ENCODE data around the gene PCDHB10. TPM values are rescaled to one million over a fixed set of nuclear protein-coding genes. Genes with fewer than 3 reads are reported as not detected.
"Not testable (repeated sequence)": the region's sequence is repeated elsewhere in the genome, so short reads cannot be mapped to it uniquely, and the experiment has no call there.

Gene PCDHB10
- total RNA-seq, 2 experiments from 2014 or later = not detected

DNA sequence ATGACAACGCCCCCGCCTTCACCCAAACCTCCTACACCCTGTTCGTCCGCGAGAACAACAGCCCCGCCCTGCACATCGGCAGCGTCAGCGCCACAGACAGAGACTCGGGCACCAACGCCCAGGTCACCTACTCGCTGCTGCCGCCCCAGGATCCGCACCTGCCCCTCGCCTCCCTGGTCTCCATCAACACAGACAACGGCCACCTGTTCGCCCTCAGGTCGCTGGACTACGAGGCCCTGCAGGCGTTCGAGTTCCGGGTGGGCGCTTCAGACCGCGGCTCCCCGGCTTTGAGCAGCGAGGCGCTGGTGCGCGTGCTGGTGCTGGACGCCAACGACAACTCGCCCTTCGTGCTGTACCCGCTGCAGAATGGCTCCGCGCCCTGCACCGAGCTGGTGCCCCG lies 12.8 kb upstream of the PCDHB10 start:
- H3K27ac ChIP-seq (ENCODE audit: low read depth, low read length, poor library complexity, severe bottlenecking); H3K9me3 ChIP-seq (ENCODE audit: low read length); H3K79me2 ChIP-seq (ENCODE audit: insufficient read depth, low read depth, low read length); DNase-seq (ENCODE audit: low spot score); CTCF ChIA-PET (ENCODE audit: unreplicated experiment); H3K4me2 ChIP-seq (ENCODE audit: low read length); BruUV-seq (replicated peaks); intact Hi-C loops (cut with micrococcal nuclease; ENCODE audit: unreplicated experiment); H3K4me3 ChIP-seq (ENCODE audit: low read depth, low read length, poor library complexity, severe bottlenecking); H3K36me3 ChIP-seq (ENCODE audit: insufficient read depth, low read length); H4K20me1 ChIP-seq (ENCODE audit: insufficient read depth, low read length); H3K9me2 ChIP-seq (ENCODE audit: insufficient read depth, low read length); H3K4me1 ChIP-seq (ENCODE audit: insufficient read depth, low read length, poor library complexity, severe bottlenecking); H2AFZ ChIP-seq (ENCODE audit: low read length); POLR2A ChIA-PET: not testable (repeated sequence)

DNA sequence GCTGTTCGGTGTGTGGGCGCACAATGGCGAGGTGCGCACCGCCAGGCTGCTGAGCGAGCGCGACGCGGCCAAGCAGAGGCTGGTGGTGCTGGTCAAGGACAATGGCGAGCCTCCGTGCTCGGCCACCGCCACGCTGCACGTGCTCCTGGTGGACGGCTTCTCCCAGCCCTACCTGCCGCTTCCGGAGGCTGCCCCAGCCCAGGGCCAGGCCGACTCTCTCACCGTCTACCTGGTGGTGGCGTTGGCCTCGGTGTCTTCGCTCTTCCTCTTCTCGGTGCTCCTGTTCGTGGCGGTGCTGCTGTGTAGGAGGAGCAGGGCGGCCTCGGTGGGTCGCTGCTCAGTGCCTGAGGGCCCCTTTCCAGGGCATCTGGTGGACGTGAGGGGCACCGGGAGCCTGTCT lies 12.3 kb upstream of the PCDHB10 start:
- DNase-seq (ENCODE audit: low spot score); H3K4me3 ChIP-seq (ENCODE audit: low read depth, low read length, poor library complexity, severe bottlenecking); POLR2A ChIA-PET; H2AFZ ChIP-seq (ENCODE audit: low read length); H3K27ac ChIP-seq (ENCODE audit: low read depth, low read length, poor library complexity, severe bottlenecking); H4K20me1 ChIP-seq (ENCODE audit: insufficient read depth, low read length); H3K4me2 ChIP-seq (ENCODE audit: low read length); intact Hi-C loops (cut with micrococcal nuclease; ENCODE audit: unreplicated experiment); CTCF ChIA-PET (ENCODE audit: unreplicated experiment); H3K4me1 ChIP-seq (ENCODE audit: insufficient read depth, low read length, poor library complexity, severe bottlenecking); H3K79me2 ChIP-seq (ENCODE audit: insufficient read depth, low read depth, low read length); H3K36me3 ChIP-seq (ENCODE audit: insufficient read depth, low read length); H3K9me3 ChIP-seq (ENCODE audit: low read length); H3K9me2 ChIP-seq (ENCODE audit: insufficient read depth, low read length); BruUV-seq (replicated peaks): not testable (repeated sequence)

DNA sequence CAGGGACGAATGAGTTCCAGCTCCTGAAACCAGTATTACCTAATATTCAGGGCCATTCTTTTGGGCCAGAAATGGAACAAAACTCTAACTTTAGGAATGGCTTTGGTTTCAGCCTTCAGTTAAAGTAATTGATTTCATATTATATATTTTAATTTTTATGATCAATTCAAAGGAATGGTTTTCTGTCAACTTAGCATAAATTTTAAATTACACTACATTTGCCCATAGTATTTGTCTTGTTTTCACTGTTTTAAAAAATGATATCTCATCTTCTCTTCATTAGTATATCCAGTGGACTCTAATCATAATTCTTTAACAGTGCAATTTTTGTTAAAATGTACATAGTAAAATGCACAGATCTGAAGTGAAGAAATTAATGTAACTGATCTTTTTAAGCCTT lies 11.8 kb upstream of the PCDHB10 start:
- Histone ChIP-seq H3K9me2 (ENCODE audit: insufficient read depth, low read length) (no peaks in the 10 kb centered on the region), H3K79me2 (ENCODE audit: insufficient read depth, low read depth, low read length) (no peaks in the 10 kb centered on the region), H3K27ac (ENCODE audit: low read depth, low read length, poor library complexity, severe bottlenecking) (no peak overlapping the region), H3K4me3 (ENCODE audit: low read depth, low read length, poor library complexity, severe bottlenecking) (no peak overlapping the region), H3K9me3 (ENCODE audit: low read length) (no peaks in the 10 kb centered on the region), H3K4me2 (ENCODE audit: low read length) (no peak overlapping the region), H2AFZ (ENCODE audit: low read length) (no peak overlapping the region), H3K4me1 (ENCODE audit: insufficient read depth, low read length, poor library complexity, severe bottlenecking) (no peaks in the 10 kb centered on the region), H3K36me3 (ENCODE audit: insufficient read depth, low read length) (no peaks in the 10 kb centered on the region), H4K20me1 (ENCODE audit: insufficient read depth, low read length) (no peaks in the 10 kb centered on the region)
- no TSS peak for BruUV-seq (replicated peaks)
- intact Hi-C loops (cut with micrococcal nuclease; ENCODE audit: unreplicated experiment) = no loop called here
- no peak for DNase-seq (ENCODE audit: low spot score)
- ChIA-PET CTCF (ENCODE audit: unreplicated experiment) (no interaction called here), POLR2A (no interaction called here)
- no peak for TF ChIP-seq EZH2phosphoT487 (IDR thresholded peaks at IDR 0.05; ENCODE audit: borderline replicate concordance, low read depth, low read length)
- TF ChIP-seq, protein P1, sequence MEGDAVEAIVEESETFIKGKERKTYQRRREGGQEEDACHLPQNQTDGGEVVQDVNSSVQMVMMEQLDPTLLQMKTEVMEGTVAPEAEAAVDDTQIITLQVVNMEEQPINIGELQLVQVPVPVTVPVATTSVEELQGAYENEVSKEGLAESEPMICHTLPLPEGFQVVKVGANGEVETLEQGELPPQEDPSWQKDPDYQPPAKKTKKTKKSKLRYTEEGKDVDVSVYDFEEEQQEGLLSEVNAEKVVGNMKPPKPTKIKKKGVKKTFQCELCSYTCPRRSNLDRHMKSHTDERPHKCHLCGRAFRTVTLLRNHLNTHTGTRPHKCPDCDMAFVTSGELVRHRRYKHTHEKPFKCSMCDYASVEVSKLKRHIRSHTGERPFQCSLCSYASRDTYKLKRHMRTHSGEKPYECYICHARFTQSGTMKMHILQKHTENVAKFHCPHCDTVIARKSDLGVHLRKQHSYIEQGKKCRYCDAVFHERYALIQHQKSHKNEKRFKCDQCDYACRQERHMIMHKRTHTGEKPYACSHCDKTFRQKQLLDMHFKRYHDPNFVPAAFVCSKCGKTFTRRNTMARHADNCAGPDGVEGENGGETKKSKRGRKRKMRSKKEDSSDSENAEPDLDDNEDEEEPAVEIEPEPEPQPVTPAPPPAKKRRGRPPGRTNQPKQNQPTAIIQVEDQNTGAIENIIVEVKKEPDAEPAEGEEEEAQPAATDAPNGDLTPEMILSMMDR (conservative IDR thresholded peaks at IDR 0.05; ENCODE audit: low read length) = no peak

DNA sequence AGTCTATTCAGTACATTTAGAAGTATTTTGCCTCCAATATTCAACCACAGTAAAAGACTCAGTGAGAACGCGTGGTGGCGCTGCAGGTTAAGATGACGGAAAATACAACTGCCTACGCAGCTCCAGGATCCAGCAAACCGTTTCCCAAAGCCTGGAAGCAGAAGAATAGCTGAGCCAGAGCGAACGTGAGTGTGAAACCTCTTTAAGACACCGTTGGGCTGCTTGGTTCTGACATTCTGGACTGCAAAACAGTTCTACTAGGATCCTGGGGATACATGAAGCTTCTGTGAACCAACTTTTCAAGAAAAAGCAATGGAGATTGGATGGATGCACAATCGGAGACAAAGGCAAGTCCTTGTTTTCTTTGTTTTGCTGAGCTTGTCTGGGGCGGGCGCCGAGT lies 9.9 kb upstream of the PCDHB10 start, which contains the start of gene PCDHB16:
Gene PCDHB16, plus strand, starts transcription at position 140 of the 400 bp plus-strand sequence. Its CDS starts 173 bp downstream, at position 313.
- no peak within 1 kb of the TSS for H3K4me2 ChIP-seq (ENCODE audit: low read length)
- no peaks in the 10 kb centered on the region for H4K20me1 ChIP-seq (ENCODE audit: insufficient read depth, low read length)
- H3K27ac ChIP-seq (ENCODE audit: low read depth, low read length, poor library complexity, severe bottlenecking) = no peak within 1 kb of the TSS
- H3K79me2 ChIP-seq (ENCODE audit: insufficient read depth, low read depth, low read length) = no peaks in the 10 kb centered on the region
- no TSS peak for BruUV-seq (replicated peaks)
- POLR2A ChIA-PET = no interaction called here
- H3K36me3 ChIP-seq (ENCODE audit: insufficient read depth, low read length) = no peaks in the 10 kb centered on the region
- TF ChIP-seq, protein P1 (conservative IDR thresholded peaks at IDR 0.05; ENCODE audit: low read length) = no peak
- no peak for TF ChIP-seq EZH2phosphoT487 (IDR thresholded peaks at IDR 0.05; ENCODE audit: borderline replicate concordance, low read depth, low read length)
- intact Hi-C loops (cut with micrococcal nuclease; ENCODE audit: unreplicated experiment) = no loop called here
- no peak within 1 kb of the TSS for H2AFZ ChIP-seq (ENCODE audit: low read length)
- DNase-seq (ENCODE audit: low spot score) = no peak
- CTCF ChIA-PET (ENCODE audit: unreplicated experiment) = no interaction called here
- H3K9me2 ChIP-seq (ENCODE audit: insufficient read depth, low read length) = no peaks in the 10 kb centered on the region
- H3K9me3 ChIP-seq (ENCODE audit: low read length) = no peaks in the 10 kb centered on the region
- no peaks in the 10 kb centered on the region for H3K4me1 ChIP-seq (ENCODE audit: insufficient read depth, low read length, poor library complexity, severe bottlenecking)
- H3K4me3 ChIP-seq (ENCODE audit: low read depth, low read length, poor library complexity, severe bottlenecking) = no peak within 1 kb of the TSS

DNA sequence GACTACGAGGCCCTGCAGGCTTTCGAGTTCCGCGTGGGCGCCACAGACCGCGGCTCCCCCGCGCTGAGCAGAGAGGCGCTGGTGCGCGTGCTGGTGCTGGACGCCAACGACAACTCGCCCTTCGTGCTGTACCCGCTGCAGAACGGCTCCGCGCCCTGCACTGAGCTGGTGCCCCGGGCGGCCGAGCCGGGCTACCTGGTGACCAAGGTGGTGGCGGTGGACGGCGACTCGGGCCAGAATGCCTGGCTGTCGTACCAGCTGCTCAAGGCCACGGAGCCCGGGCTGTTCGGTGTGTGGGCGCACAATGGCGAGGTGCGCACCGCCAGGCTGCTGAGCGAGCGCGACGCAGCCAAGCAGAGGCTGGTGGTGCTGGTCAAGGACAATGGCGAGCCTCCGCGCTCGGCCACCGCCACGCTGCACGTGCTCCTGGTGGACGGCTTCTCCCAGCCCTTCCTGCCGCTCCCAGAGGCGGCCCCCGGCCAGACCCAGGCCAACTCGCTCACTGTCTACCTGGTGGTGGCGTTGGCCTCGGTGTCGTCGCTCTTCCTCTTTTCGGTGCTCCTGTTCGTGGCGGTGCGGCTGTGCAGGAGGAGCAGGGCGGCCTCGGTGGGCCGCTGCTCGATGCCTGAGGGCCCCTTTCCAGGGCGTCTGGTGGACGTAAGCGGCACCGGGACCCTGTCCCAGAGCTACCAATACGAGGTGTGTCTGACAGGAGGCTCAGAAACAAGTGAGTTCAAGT lies 7.9 kb upstream of the PCDHB10 start:
- H3K9me2 ChIP-seq (ENCODE audit: insufficient read depth, low read length); H3K4me1 ChIP-seq (ENCODE audit: insufficient read depth, low read length, poor library complexity, severe bottlenecking); H3K27ac ChIP-seq (ENCODE audit: low read depth, low read length, poor library complexity, severe bottlenecking); DNase-seq (ENCODE audit: low spot score); H4K20me1 ChIP-seq (ENCODE audit: insufficient read depth, low read length); H3K9me3 ChIP-seq (ENCODE audit: low read length); BruUV-seq (replicated peaks); H3K36me3 ChIP-seq (ENCODE audit: insufficient read depth, low read length); intact Hi-C loops (cut with micrococcal nuclease; ENCODE audit: unreplicated experiment); POLR2A ChIA-PET; CTCF ChIA-PET (ENCODE audit: unreplicated experiment); H3K79me2 ChIP-seq (ENCODE audit: insufficient read depth, low read depth, low read length); H3K4me2 ChIP-seq (ENCODE audit: low read length); H3K4me3 ChIP-seq (ENCODE audit: low read depth, low read length, poor library complexity, severe bottlenecking); H2AFZ ChIP-seq (ENCODE audit: low read length): not testable (repeated sequence)

All from OCI-LY7 (cell line).